22Rv1 (cell line): ENCODE measurements around the gene NRGN.

Source experiments
- ZFX ChIP-seq: fragments of 450-650 bp; IDR thresholded peaks from 2 replicates; pipeline ENCODE4 v1.6.1; 2017; ENCODE audit warnings: antibody characterized with exemption, borderline replicate concordance
- TF ChIP-seq, protein P1 (sequence below): fragments of 450-650 bp; IDR thresholded peaks from 2 replicates; pipeline ENCODE4 v1.5.1; 2017; ENCODE audit warnings: mild to moderate bottlenecking

DNA sequence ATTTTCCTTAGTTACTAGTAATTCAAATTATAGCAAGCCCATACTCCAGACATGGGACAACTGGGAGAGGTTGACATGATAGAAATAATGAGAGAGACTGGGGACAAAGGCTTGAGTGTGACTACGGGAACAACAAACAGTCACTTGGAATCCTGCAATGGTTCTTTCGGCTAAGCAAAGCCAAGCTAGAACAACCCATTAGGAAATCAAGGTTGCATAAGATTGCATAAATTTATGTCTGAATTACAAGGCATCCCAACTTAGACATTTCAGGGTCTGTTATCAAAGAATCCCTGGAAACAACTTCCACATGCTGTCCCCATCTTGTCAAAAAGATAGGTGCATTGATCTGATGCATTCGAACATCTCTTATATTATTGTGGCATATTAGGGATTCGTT, 10.2 kb upstream of the NRGN start:
- TF ChIP-seq, protein P1, sequence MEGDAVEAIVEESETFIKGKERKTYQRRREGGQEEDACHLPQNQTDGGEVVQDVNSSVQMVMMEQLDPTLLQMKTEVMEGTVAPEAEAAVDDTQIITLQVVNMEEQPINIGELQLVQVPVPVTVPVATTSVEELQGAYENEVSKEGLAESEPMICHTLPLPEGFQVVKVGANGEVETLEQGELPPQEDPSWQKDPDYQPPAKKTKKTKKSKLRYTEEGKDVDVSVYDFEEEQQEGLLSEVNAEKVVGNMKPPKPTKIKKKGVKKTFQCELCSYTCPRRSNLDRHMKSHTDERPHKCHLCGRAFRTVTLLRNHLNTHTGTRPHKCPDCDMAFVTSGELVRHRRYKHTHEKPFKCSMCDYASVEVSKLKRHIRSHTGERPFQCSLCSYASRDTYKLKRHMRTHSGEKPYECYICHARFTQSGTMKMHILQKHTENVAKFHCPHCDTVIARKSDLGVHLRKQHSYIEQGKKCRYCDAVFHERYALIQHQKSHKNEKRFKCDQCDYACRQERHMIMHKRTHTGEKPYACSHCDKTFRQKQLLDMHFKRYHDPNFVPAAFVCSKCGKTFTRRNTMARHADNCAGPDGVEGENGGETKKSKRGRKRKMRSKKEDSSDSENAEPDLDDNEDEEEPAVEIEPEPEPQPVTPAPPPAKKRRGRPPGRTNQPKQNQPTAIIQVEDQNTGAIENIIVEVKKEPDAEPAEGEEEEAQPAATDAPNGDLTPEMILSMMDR: no peak
- no peak for TF ChIP-seq ZFX
